ENCODE measurements around the gene PEG3. TPM values are rescaled to one million over a fixed set of nuclear protein-coding genes. Genes with fewer than 3 reads are reported as not detected.

Gene PEG3
- total and polyA plus RNA-seq, 10 of the 15 experiments (the other 5 are each of a cell fraction or from before 2014, with no cell fraction given): 0.03 to 0.33 TPM; not detected in 8

DNA sequence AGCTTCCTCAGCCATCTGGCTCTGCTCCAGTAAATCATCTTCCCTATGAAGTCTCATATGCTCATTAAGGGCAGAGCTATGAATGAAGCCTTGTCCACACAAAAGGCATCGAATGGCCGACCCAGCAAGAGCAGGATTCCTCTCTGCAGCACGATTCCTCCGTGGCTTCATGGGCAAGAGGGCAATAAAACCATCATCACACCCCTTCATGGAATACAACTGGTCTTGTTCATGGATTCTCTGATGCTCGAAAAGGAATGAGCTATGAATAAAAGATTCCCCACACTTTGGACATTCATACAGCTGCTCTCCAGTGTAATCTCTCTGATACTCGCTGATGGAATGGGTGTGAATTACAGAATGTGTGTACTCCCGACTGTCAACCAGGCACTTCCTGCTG lies 25.9 kb downstream of the PEG3 start:
- ATAC-seq (no peak), DNase-seq (ENCODE audit: low read depth, low spot score) (no peak), FAIRE-seq (no peak)
- Histone ChIP-seq H3K36me3 (ENCODE audit: control insufficient read depth in 2 of 2, insufficient read depth in 2 of 2, low read length in 1 of 2) (no peaks in the 10 kb centered on the region), H3K27ac (ENCODE audit: control insufficient read depth, insufficient read depth) (no peak overlapping the region), H3K79me2 (ENCODE audit: control insufficient read depth, insufficient read depth, low read length) (no peaks in the 10 kb centered on the region), H4K20me1 (ENCODE audit: control insufficient read depth, insufficient read depth) (no peaks in the 10 kb centered on the region), H3K27me3 (replicated peaks in 1 of 2; ENCODE audit: control insufficient read depth in 2 of 2, insufficient read depth in 2 of 2, low read length in 1 of 2) (no peaks in the 10 kb centered on the region), H3K4me2 (ENCODE audit: control insufficient read depth, insufficient read depth) (no peak overlapping the region), H3K4me1 (ENCODE audit: control insufficient read depth, insufficient read depth, low read length) (no peaks in the 10 kb centered on the region), H2AFZ (ENCODE audit: control insufficient read depth, low read depth, low read length) (no peak overlapping the region), H3K4me3 (no peak overlapping the region), H3K9ac (ENCODE audit: control insufficient read depth, insufficient read depth, low read length) (no peak overlapping the region), H3K9me3 (replicated peaks; ENCODE audit: control insufficient read depth, insufficient read depth, low read length) (no peaks in the 10 kb centered on the region; the same call in 2 of the 3 replicates)
- intact Hi-C loops (cut with micrococcal nuclease; ENCODE audit: unreplicated experiment) (no loop called here), in situ Hi-C loops (cut with MboI) (no loop called here)
- ChIA-PET RAD21 (ENCODE audit: unreplicated experiment) (no interaction called here), SMC1A (ENCODE audit: uncharacterized antibody, unreplicated experiment) (no interaction called here), POLR2A (no interaction called here), CTCF (no interaction called here)
- BruUV-seq (replicated peaks): no TSS peak
- TF ChIP-seq, protein P1, sequence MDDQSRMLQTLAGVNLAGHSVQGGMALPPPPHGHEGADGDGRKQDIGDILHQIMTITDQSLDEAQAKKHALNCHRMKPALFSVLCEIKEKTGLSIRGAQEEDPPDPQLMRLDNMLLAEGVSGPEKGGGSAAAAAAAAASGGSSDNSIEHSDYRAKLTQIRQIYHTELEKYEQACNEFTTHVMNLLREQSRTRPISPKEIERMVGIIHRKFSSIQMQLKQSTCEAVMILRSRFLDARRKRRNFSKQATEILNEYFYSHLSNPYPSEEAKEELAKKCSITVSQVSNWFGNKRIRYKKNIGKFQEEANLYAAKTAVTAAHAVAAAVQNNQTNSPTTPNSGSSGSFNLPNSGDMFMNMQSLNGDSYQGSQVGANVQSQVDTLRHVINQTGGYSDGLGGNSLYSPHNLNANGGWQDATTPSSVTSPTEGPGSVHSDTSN (IDR thresholded peaks at IDR 0.05; ENCODE audit: insufficient replicate concordance, low read depth, low read length): no peak
- TF ChIP-seq MTA2 (IDR thresholded peaks at IDR 0.05; ENCODE audit: low read depth): no peak
- TF ChIP-seq, protein P2, sequence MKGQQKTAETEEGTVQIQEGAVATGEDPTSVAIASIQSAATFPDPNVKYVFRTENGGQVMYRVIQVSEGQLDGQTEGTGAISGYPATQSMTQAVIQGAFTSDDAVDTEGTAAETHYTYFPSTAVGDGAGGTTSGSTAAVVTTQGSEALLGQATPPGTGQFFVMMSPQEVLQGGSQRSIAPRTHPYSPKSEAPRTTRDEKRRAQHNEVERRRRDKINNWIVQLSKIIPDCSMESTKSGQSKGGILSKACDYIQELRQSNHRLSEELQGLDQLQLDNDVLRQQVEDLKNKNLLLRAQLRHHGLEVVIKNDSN (IDR thresholded peaks at IDR 0.05; ENCODE audit: borderline replicate concordance, extremely low read length, insufficient read depth, low read depth, low read length): no peak
- TF ChIP-seq MEF2B (IDR thresholded peaks at IDR 0.05; ENCODE audit: partially characterized antibody, poor library complexity, severe bottlenecking): no peak
- TF ChIP-seq, protein P3, sequence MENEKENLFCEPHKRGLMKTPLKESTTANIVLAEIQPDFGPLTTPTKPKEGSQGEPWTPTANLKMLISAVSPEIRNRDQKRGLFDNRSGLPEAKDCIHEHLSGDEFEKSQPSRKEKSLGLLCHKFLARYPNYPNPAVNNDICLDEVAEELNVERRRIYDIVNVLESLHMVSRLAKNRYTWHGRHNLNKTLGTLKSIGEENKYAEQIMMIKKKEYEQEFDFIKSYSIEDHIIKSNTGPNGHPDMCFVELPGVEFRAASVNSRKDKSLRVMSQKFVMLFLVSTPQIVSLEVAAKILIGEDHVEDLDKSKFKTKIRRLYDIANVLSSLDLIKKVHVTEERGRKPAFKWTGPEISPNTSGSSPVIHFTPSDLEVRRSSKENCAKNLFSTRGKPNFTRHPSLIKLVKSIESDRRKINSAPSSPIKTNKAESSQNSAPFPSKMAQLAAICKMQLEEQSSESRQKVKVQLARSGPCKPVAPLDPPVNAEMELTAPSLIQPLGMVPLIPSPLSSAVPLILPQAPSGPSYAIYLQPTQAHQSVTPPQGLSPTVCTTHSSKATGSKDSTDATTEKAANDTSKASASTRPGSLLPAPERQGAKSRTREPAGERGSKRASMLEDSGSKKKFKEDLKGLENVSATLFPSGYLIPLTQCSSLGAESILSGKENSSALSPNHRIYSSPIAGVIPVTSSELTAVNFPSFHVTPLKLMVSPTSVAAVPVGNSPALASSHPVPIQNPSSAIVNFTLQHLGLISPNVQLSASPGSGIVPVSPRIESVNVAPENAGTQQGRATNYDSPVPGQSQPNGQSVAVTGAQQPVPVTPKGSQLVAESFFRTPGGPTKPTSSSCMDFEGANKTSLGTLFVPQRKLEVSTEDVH (IDR thresholded peaks at IDR 0.05; ENCODE audit: low read depth, partially characterized antibody): no peak
- TF ChIP-seq PML (IDR thresholded peaks at IDR 0.05; ENCODE audit: low read length): no peak
- TF ChIP-seq EP300 (IDR thresholded peaks at IDR 0.05; ENCODE audit: borderline replicate concordance in 1 of 2, control insufficient read depth in 1 of 2, low read depth in 2 of 2, low read length in 2 of 2): no peak
- no peak for TF ChIP-seq TBL1XR1 (IDR thresholded peaks at IDR 0.05; ENCODE audit: low read depth, low read length)
- no peak for TF ChIP-seq SIN3A (IDR thresholded peaks at IDR 0.05; ENCODE audit: low read depth, low read length)
- TF ChIP-seq BACH1 (IDR thresholded peaks at IDR 0.05; ENCODE audit: borderline replicate concordance): no peak
- no peak for TF ChIP-seq ASH2L (IDR thresholded peaks at IDR 0.05; ENCODE audit: borderline replicate concordance, low read depth)
- TF ChIP-seq, protein P4, sequence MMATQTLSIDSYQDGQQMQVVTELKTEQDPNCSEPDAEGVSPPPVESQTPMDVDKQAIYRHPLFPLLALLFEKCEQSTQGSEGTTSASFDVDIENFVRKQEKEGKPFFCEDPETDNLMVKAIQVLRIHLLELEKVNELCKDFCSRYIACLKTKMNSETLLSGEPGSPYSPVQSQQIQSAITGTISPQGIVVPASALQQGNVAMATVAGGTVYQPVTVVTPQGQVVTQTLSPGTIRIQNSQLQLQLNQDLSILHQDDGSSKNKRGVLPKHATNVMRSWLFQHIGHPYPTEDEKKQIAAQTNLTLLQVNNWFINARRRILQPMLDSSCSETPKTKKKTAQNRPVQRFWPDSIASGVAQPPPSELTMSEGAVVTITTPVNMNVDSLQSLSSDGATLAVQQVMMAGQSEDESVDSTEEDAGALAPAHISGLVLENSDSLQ (IDR thresholded peaks at IDR 0.05): no peak
- TF ChIP-seq NR2C2 (IDR thresholded peaks at IDR 0.05; ENCODE audit: borderline replicate concordance, control insufficient read depth, insufficient read length, low read depth): no peak
- no peak for TF ChIP-seq RAD51 (IDR thresholded peaks at IDR 0.05)
- TF ChIP-seq TCF12 (IDR thresholded peaks at IDR 0.05; ENCODE audit: low read depth, low read length): no peak
- no peak for TF ChIP-seq ZNF622 (IDR thresholded peaks at IDR 0.05)
- TF ChIP-seq BRCA1 (IDR thresholded peaks at IDR 0.05; ENCODE audit: low read depth, low read length): no peak
- TF ChIP-seq POU2F2 (IDR thresholded peaks at IDR 0.05; ENCODE audit: borderline replicate concordance, low read depth, low read length): no peak
- TF ChIP-seq NBN (IDR thresholded peaks at IDR 0.05): no peak
- WGBS (ENCODE audit: insufficient coverage, insufficient replicate concordance, low lambda C conversion rate, missing lambda C conversion rate): 12% methylated on average over 7 of the region's 7 CpGs
